ENCODE results near the gene PROX1.

The PROX1 gene

GRCh38 chr1:213999732-214000131, 12.0 kb downstream of the PROX1 start:
- no peak for DNase-seq (ENCODE audit: low spot score)

GRCh38 chr1:214002060-214002459, 14.3 kb downstream of the PROX1 start:
- no peak for DNase-seq (ENCODE audit: low spot score)

GRCh38 chr1:214002472-214002871, 14.7 kb downstream of the PROX1 start:
- no peak for DNase-seq (ENCODE audit: low spot score)

GRCh38 chr1:214003233-214003632, 15.5 kb downstream of the PROX1 start:
- no peak for DNase-seq (ENCODE audit: low spot score)

GRCh38 chr1:214004014-214004413, 16.2 kb downstream of the PROX1 start:
- no peak for DNase-seq (ENCODE audit: low spot score)

GRCh38 chr1:214004795-214005194, 17.0 kb downstream of the PROX1 start:
- no peak for DNase-seq (ENCODE audit: low spot score)

GRCh38 chr1:214005708-214006107, 17.9 kb downstream of the PROX1 start:
- no peak for DNase-seq (ENCODE audit: low spot score)

- no peak for DNase-seq (ENCODE audit: low spot score)
These were observed 19.1 kb downstream of the PROX1 start for GRCh38 chr1:214006845-214007244.

- no peak for DNase-seq (ENCODE audit: low spot score)
These were observed 20.6 kb downstream of the PROX1 start for GRCh38 chr1:214008347-214008746.

- DNase-seq (ENCODE audit: low spot score), result no peak
These were observed 21.1 kb downstream of the PROX1 start for GRCh38 chr1:214008791-214009422.

GRCh38 chr1:214009423-214010196, 21.8 kb downstream of the PROX1 start:
- DNase-seq (ENCODE audit: low spot score), result no peak

GRCh38 chr1:214010197-214010573, 22.4 kb downstream of the PROX1 start:
- no peak for DNase-seq (ENCODE audit: low spot score)

- DNase-seq (ENCODE audit: low spot score), result no peak
These were observed 22.9 kb downstream of the PROX1 start for GRCh38 chr1:214010717-214011116.

- DNase-seq (ENCODE audit: low spot score), result no peak
These were observed 24.6 kb downstream of the PROX1 start for GRCh38 chr1:214012418-214012817.

GRCh38 chr1:214013614-214014377, 26.0 kb downstream of the PROX1 start:
- no peak for DNase-seq (ENCODE audit: low spot score)

GRCh38 chr1:214014730-214015129, 27.0 kb downstream of the PROX1 start:
- DNase-seq (ENCODE audit: low spot score), result no peak

- no peak for DNase-seq (ENCODE audit: low spot score)
These were observed 29.6 kb downstream of the PROX1 start for GRCh38 chr1:214017191-214017982.

- no peak for DNase-seq (ENCODE audit: low spot score)
These were observed 30.9 kb downstream of the PROX1 start for GRCh38 chr1:214018386-214019268.

- DNase-seq (ENCODE audit: low spot score), result no peak
These were observed 31.7 kb downstream of the PROX1 start for GRCh38 chr1:214019499-214019898.

GRCh38 chr1:214021321-214021720, 33.5 kb downstream of the PROX1 start:
- DNase-seq (ENCODE audit: low spot score), result no peak

GRCh38 chr1:214022229-214022791, 34.5 kb downstream of the PROX1 start:
- no peak for DNase-seq (ENCODE audit: low spot score)

All from ecto neural progenitor cell (in vitro differentiated cells).